ENCODE data around the gene DPYSL5.

The DPYSL5 gene

GRCh38 chr2:26846334-26847306, 1.3 kb upstream of the DPYSL5 start:
- TF ChIP-seq CTCF (IDR thresholded peaks at IDR 0.05; ENCODE audit: low read depth, low read length) = peak; percentile 81
- peak; percentile 36 for DNase-seq (ENCODE audit: extremely low read depth, low read depth)

- no peak for DNase-seq (ENCODE audit: extremely low read depth, low read depth)
- TF ChIP-seq CTCF (IDR thresholded peaks at IDR 0.05; ENCODE audit: low read depth, low read length) = no peak
These were observed 651 bp upstream of the DPYSL5 start for GRCh38 chr2:26847307-26847654.

GRCh38 chr2:26848336-26849055, 564 bp downstream of the DPYSL5 start:
- no peak for DNase-seq (ENCODE audit: extremely low read depth, low read depth)

GRCh38 chr2:26849056-26849999, 1.4 kb downstream of the DPYSL5 start:
- TF ChIP-seq CTCF (IDR thresholded peaks at IDR 0.05; ENCODE audit: low read depth, low read length) = no peak
- no peak for DNase-seq (ENCODE audit: extremely low read depth, low read depth)

More at GRCh38 chr2:26848336-26849055, 564 bp downstream of the DPYSL5 start:
- TF ChIP-seq CTCF (IDR thresholded peaks at IDR 0.05; ENCODE audit: low read depth, low read length) = no peak

GRCh38 chr2:26850000-26850431, 2.1 kb downstream of the DPYSL5 start:
- no peak for TF ChIP-seq CTCF (IDR thresholded peaks at IDR 0.05; ENCODE audit: low read depth, low read length)
- no peak for DNase-seq (ENCODE audit: extremely low read depth, low read depth)

GRCh38 chr2:26850505-26850904, 2.6 kb downstream of the DPYSL5 start:
- TF ChIP-seq CTCF (IDR thresholded peaks at IDR 0.05; ENCODE audit: low read depth, low read length) = no peak
- DNase-seq (ENCODE audit: extremely low read depth, low read depth) = no peak
